ENCODE data around the gene CADPS.

DNA sequence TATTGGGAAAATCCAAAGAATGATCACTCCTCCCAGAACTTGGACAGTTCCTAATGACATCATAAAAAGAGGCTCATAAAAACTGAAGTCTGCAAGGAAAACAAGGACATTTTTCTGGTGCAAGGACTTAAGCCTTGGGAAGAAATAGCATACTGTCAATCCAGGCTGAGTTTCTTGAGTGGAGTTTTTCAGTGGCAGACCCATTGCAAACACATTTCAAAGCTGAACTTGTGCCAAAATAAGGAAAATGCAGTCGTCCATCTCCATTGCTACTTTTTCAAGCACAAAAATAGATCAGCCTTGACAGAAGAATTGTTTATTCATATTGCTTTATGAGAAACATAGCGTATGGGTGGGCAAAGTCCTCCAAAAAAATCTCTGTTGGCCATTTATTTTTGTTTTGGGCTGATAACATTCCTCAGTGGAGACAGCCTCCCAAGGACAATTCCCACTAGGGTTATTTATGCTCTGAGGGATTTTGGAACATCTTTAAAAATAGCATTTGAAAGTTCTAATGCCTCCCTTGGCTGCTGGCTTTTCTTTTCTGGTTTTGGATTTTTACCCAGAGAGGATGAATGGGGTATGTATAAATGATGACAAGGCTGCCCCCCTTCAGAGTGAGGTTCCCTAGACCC is 220.0 kb downstream of the CADPS start:
- TF ChIP-seq, protein P1, sequence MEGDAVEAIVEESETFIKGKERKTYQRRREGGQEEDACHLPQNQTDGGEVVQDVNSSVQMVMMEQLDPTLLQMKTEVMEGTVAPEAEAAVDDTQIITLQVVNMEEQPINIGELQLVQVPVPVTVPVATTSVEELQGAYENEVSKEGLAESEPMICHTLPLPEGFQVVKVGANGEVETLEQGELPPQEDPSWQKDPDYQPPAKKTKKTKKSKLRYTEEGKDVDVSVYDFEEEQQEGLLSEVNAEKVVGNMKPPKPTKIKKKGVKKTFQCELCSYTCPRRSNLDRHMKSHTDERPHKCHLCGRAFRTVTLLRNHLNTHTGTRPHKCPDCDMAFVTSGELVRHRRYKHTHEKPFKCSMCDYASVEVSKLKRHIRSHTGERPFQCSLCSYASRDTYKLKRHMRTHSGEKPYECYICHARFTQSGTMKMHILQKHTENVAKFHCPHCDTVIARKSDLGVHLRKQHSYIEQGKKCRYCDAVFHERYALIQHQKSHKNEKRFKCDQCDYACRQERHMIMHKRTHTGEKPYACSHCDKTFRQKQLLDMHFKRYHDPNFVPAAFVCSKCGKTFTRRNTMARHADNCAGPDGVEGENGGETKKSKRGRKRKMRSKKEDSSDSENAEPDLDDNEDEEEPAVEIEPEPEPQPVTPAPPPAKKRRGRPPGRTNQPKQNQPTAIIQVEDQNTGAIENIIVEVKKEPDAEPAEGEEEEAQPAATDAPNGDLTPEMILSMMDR (conservative IDR thresholded peaks at IDR 0.05; ENCODE audit: low read depth, low read length) = no peak
- TF ChIP-seq EZH2 (IDR thresholded peaks at IDR 0.05; ENCODE audit: borderline replicate concordance, low read depth, low read length, poor library complexity, severe bottlenecking) = no peak

All from A673 (cell line).